Cardiac fibroblast (primary cell): Measurements from ENCODE around the gene FOXA1.

Source experiments
- DNase-seq, 2 donors: peaks; one replicate each; pipeline versions ENCODE4 v3.0.0 to v3.0.0-alpha.2; 2010; ENCODE audit warnings: low read depth in 2 of 2
- H3K4me3 ChIP-seq, 2 donors: replicated peaks in 1 of 2; 1 replicate in 1 of 2; 2 replicates in 1 of 2; pipeline ENCODE4 v1.5.1; 2011; ENCODE audit warnings: low read depth in 2 of 2, low read length in 2 of 2, mild to moderate bottlenecking in 2 of 2, moderate library complexity in 1 of 2
- TF ChIP-seq, protein P1 (sequence below): IDR thresholded peaks from one replicate; pipeline ENCODE4 v1.5.1; 2011; ENCODE audit warnings: low read depth, mild to moderate bottlenecking, low read length, inconsistent platforms

FOXA1 gene

DNA sequence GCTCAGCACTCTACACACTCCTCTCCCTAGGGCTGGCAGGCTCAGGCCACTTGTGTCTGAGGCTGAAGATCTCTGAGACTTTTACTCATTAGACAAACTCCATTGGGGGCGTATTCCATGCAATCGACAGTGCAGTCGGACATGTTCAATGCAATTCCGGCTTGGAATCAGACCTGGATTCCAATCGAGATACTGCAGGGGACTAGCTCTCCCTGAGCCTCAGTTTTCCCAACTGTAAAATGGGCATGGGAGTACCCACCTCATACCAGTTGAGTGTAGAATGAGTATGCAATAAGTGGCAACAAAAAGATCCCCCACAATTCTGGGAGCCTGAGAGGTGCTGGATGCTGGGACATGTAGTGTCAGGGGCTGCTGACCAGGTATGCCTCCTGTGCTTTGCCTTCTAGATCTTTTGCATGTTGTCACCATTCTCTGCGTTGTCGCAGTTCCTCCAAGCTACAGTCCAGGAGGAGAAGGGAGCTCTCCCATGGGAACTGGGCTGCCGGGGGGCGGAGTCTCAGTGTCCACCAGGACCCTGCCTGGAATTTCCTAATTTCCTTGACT is 8.7 kb upstream of the FOXA1 start:
- no peak overlapping the region for H3K4me3 ChIP-seq
- no peak for DNase-seq
- TF ChIP-seq, protein P1, sequence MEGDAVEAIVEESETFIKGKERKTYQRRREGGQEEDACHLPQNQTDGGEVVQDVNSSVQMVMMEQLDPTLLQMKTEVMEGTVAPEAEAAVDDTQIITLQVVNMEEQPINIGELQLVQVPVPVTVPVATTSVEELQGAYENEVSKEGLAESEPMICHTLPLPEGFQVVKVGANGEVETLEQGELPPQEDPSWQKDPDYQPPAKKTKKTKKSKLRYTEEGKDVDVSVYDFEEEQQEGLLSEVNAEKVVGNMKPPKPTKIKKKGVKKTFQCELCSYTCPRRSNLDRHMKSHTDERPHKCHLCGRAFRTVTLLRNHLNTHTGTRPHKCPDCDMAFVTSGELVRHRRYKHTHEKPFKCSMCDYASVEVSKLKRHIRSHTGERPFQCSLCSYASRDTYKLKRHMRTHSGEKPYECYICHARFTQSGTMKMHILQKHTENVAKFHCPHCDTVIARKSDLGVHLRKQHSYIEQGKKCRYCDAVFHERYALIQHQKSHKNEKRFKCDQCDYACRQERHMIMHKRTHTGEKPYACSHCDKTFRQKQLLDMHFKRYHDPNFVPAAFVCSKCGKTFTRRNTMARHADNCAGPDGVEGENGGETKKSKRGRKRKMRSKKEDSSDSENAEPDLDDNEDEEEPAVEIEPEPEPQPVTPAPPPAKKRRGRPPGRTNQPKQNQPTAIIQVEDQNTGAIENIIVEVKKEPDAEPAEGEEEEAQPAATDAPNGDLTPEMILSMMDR = no peak

DNA sequence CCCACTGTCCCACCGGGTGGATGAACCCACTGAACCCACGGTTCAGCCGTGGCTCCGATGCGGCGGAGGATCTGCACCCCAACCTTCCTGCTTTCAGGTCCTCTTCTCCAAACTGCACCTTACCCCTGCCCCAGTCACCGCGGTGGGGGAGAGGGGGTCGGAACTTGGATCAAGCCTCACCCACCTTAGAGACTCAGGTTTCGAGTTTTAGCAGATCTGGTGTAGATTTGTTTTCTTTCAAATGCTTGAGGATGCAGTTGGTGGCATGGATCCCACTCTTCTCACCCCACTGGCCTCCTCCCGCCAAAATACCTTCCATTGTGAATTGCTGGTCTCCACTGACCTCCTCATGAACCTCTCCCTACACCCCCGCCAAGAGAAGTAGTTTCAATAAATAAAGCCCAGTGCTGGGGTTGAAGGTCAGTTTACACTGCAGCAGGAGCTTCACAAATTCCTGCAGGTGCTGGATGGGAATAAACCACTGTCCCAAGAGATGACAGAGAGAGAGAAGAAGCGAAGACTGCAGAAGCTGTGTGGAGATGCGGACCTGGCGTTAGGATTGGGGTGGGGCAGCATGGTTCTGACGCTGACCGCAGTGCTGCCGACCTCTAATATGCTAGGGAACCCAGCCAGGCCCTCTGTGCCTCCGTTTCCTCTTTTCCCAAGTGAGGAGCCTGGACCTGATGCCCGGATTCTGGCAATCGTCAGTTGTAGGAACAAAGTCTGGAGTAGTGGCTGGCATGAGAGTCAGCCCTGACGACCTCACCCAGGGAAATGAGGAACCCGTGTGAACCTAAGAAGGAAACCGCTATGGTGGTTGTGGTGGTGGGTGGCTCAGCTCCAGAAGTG is 7.8 kb upstream of the FOXA1 start:
- no peak for DNase-seq
- no peak overlapping the region for H3K4me3 ChIP-seq
- TF ChIP-seq, protein P1 = no peak

DNA sequence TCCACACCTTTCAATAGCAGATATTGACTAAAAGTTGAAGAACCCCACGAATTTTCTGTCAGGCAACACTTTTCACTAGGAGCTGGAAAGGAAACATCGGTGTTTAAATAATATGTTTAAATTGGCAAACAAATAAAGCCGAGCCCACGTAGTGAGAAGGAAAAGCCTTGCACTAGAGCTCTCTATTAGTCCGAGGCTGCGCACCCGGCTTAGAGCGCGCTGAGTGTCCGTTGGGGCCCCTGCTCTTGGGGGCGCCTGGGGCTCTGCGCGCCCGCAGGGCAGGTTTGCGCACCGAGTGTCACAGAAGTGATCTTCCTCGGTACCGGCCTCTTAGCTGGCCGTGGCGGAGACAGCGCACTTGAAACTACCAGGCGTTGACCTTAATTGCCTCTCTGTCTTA is 6.8 kb upstream of the FOXA1 start:
- no peak overlapping the region for H3K4me3 ChIP-seq
- TF ChIP-seq, protein P1 = no peak
- DNase-seq = no peak

DNA sequence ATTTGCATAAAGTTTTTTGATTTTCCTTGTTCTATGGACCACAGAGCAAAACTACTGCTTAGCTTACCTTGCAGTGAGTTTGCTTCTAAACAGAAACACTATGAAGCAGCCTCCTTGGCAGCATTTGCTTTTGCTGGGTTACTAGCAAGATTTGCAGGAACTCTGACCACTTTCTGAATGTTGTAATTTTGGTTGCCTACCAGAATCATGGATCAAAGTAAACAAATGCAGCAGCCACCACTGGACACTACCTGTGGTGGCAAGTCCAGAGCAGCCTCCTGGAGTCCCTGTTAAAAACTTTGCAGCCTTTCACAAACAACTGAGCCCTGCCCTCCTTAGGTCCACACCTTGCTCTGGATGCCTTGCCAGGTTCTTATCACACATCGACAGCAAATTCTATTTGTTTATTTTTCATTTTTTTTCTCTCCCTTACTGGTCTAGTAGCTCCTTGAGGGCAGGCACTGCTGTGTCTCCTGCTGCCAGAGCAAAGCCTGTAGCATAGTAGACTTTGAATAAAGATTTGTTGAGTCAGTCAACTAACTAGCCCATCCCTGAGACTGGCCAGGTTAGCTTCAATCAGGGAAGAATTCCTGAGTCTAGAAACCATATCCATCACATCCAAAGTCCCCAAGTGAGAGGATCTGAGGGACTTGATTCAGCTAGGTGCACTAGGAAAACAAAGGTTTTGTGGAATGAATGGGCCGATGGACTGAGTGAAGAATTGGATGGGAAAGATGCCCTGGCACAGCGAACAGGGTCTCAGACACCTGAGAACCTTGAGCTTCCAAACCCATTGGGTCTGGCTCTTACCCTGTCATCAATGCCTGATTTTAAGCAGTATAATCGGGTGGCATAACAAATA is 6.1 kb upstream of the FOXA1 start:
- no peak overlapping the region for H3K4me3 ChIP-seq
- TF ChIP-seq, protein P1 = no peak
- DNase-seq = no peak

DNA sequence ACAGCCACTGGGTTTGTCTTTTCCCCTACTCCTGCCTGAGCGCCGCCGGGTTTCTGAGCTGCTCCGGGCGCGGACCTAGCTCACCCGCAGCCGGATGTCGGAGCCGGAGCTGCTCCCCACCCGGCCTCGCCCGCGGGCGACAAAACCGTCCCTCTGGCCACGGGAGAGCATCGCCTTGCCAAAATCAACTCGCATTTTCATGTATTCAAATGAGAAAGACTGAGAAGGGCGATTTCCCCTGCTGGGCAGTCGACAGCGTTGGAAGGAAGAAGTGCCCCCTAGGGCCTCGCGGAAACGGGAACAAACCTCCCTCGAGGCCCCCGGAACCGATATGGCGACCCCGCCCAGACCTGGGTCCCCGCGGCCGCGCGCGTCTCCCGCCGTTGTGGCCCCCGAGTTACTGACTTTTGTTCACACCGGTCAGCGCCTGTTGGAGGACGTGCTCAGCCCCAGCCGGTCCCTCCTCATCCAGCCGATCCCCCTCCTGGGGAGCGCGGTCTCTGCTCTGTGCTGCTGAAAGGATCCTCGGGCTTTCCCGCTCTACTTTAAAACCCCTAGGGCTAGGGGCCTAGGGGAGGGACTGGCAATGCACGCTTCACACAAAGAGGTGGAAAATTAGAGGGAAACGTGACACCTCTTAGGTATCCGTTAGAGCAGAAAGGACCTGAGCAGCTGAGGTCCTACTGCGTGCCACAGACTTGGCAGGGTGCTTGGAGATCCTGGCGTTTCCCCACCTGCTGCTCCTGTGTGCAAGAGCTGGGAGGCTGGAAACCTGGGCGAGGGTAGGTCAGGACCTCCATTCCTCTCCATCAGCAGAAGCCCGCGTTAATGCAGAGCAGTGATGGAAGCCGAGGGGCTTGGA is 4.7 kb upstream of the FOXA1 start:
- no peak overlapping the region for H3K4me3 ChIP-seq
- DNase-seq = no peak
- TF ChIP-seq, protein P1 = no peak
